ENCODE data around the gene CYSTM1. TPM values are rescaled to one million over a fixed set of nuclear protein-coding genes. Genes with fewer than 3 reads are reported as not detected.

The CYSTM1 gene
- polyA plus RNA-seq, 1 donor from 2014 or later: 6.6 TPM

DNA sequence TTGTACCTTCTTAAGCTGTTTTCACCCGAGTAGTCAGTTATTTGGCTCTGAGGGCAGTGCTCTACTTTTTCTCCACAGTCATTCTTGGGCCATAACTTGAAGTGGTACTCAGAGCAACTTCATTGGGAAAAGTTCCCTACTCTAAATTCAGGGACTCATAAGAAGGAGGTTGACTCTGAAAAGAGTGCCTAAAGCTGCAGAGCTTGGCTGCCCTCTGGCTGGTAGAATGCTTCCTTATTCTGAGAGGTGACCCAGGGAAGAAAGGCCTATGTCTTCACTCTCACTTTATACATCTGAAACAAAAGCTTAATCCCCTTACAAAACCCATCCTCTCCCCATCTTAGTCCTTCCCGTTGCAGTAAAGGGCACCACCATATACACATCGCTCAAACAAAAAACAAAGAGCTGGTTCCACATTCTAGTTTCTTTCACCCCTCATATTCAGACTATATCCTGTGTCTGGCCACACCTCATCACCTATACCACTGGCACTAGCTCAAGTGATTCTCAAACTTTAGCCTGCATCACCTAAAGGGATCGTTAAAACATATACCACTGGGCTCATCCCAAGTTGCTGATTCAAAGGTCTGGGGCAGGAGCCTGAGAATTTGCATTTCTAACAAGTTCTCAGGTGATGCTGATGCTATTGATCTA is 41.3 kb upstream of the CYSTM1 start:
- Histone ChIP-seq H3K79me2 (replicated peaks; ENCODE audit: insufficient read depth, low read length) (no peaks in the 10 kb centered on the region), H3K27ac (ENCODE audit: low read length) (no peak overlapping the region), H3K36me3 (ENCODE audit: insufficient read depth, low read length) (no peaks in the 10 kb centered on the region), H3F3A (ENCODE audit: insufficient read depth, low read length, poor library complexity, severe bottlenecking) (no peaks in the 10 kb centered on the region), H3K4me2 (ENCODE audit: low read length) (no peak overlapping the region), H3K27me3 (ENCODE audit: insufficient read depth, low read depth, low read length) (no peaks in the 10 kb centered on the region), H3K4me3 (ENCODE audit: low read length) (no peak overlapping the region), H2AFZ (ENCODE audit: low read depth, low read length) (no peak overlapping the region), H3K9me3 (ENCODE audit: low read length) (no peaks in the 10 kb centered on the region), H3K9me2 (ENCODE audit: insufficient read depth, low read length) (no peaks in the 10 kb centered on the region), H3K9ac (ENCODE audit: low read length) (no peak overlapping the region), H4K20me1 (ENCODE audit: insufficient read depth) (no peaks in the 10 kb centered on the region)
- no peak for TF ChIP-seq POLR2AphosphoS5 (IDR thresholded peaks at IDR 0.05)
- TF ChIP-seq, protein P1, sequence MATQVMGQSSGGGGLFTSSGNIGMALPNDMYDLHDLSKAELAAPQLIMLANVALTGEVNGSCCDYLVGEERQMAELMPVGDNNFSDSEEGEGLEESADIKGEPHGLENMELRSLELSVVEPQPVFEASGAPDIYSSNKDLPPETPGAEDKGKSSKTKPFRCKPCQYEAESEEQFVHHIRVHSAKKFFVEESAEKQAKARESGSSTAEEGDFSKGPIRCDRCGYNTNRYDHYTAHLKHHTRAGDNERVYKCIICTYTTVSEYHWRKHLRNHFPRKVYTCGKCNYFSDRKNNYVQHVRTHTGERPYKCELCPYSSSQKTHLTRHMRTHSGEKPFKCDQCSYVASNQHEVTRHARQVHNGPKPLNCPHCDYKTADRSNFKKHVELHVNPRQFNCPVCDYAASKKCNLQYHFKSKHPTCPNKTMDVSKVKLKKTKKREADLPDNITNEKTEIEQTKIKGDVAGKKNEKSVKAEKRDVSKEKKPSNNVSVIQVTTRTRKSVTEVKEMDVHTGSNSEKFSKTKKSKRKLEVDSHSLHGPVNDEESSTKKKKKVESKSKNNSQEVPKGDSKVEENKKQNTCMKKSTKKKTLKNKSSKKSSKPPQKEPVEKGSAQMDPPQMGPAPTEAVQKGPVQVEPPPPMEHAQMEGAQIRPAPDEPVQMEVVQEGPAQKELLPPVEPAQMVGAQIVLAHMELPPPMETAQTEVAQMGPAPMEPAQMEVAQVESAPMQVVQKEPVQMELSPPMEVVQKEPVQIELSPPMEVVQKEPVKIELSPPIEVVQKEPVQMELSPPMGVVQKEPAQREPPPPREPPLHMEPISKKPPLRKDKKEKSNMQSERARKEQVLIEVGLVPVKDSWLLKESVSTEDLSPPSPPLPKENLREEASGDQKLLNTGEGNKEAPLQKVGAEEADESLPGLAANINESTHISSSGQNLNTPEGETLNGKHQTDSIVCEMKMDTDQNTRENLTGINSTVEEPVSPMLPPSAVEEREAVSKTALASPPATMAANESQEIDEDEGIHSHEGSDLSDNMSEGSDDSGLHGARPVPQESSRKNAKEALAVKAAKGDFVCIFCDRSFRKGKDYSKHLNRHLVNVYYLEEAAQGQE (IDR thresholded peaks at IDR 0.05; ENCODE audit: borderline replicate concordance): no peak
- TF ChIP-seq TAF1 (IDR thresholded peaks at IDR 0.05; ENCODE audit: low read depth): no peak
- no peak for TF ChIP-seq EZH2 (IDR thresholded peaks at IDR 0.05; ENCODE audit: borderline replicate concordance, insufficient read depth, low read length, poor library complexity, severe bottlenecking)
- no peak for TF ChIP-seq EP300 (conservative IDR thresholded peaks at IDR 0.05; ENCODE audit: poor library complexity, severe bottlenecking)
- TF ChIP-seq, protein P2, sequence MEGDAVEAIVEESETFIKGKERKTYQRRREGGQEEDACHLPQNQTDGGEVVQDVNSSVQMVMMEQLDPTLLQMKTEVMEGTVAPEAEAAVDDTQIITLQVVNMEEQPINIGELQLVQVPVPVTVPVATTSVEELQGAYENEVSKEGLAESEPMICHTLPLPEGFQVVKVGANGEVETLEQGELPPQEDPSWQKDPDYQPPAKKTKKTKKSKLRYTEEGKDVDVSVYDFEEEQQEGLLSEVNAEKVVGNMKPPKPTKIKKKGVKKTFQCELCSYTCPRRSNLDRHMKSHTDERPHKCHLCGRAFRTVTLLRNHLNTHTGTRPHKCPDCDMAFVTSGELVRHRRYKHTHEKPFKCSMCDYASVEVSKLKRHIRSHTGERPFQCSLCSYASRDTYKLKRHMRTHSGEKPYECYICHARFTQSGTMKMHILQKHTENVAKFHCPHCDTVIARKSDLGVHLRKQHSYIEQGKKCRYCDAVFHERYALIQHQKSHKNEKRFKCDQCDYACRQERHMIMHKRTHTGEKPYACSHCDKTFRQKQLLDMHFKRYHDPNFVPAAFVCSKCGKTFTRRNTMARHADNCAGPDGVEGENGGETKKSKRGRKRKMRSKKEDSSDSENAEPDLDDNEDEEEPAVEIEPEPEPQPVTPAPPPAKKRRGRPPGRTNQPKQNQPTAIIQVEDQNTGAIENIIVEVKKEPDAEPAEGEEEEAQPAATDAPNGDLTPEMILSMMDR (IDR thresholded peaks at IDR 0.05; ENCODE audit: poor library complexity, severe bottlenecking): no peak
- TF ChIP-seq MXI1 (conservative IDR thresholded peaks at IDR 0.05; ENCODE audit: poor library complexity, severe bottlenecking): no peak
- TF ChIP-seq RAD21 (conservative IDR thresholded peaks at IDR 0.05): no peak
- TF ChIP-seq SMC3 (conservative IDR thresholded peaks at IDR 0.05; ENCODE audit: poor library complexity): no peak

DNA sequence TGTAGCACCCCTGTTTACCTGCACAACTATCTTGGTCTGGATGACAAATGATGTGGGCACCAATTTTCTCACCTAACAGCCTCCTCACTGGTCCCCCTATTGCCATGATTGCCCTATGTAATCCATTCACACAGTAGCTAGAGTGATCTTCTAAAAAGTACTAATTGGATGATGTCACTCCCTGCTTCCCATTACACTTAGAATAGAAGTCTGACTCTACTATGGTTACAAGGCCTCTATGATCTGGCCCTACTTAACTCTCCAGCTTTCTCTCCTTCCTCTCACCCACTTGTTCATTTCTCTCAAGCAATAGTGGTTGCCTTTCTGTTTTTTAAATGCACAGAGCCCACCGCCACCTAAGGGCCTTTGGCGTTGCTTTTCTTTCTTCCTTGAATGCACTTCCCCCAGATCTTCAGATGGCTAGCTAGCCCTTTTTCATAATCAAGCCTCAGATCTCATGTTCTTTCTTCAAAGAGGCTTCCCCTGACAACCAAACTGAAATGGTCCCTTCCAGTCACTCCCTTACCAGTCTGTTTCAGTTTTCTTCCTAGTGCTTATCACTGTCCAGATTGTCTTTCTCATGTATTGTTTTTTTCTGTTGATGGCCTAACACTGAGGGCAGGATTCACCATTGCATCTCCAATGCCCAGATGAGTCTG is 40.6 kb upstream of the CYSTM1 start:
- Histone ChIP-seq H4K20me1 (ENCODE audit: insufficient read depth) (no peaks in the 10 kb centered on the region), H3K27me3 (ENCODE audit: insufficient read depth, low read depth, low read length) (no peaks in the 10 kb centered on the region), H3K4me3 (ENCODE audit: low read length) (no peak overlapping the region), H3K9ac (ENCODE audit: low read length) (no peak overlapping the region), H3K4me2 (ENCODE audit: low read length) (no peak overlapping the region), H2AFZ (ENCODE audit: low read depth, low read length) (no peak overlapping the region), H3K79me2 (replicated peaks; ENCODE audit: insufficient read depth, low read length) (no peaks in the 10 kb centered on the region), H3K9me3 (ENCODE audit: low read length) (no peaks in the 10 kb centered on the region), H3K9me2 (ENCODE audit: insufficient read depth, low read length) (no peaks in the 10 kb centered on the region), H3F3A (ENCODE audit: insufficient read depth, low read length, poor library complexity, severe bottlenecking) (no peaks in the 10 kb centered on the region), H3K27ac (ENCODE audit: low read length) (no peak overlapping the region), H3K36me3 (ENCODE audit: insufficient read depth, low read length) (no peaks in the 10 kb centered on the region)
- TF ChIP-seq, protein P2 (IDR thresholded peaks at IDR 0.05; ENCODE audit: poor library complexity, severe bottlenecking): no peak

All from neural cell (in vitro differentiated cells).